Stimulated activated CD8-positive, alpha-beta memory T cell treated with anti-CD3 and anti-CD28 coated beads, Interleukin-2, amount 100 ng/mL, for 1 hour (primary cell): ENCODE measurements around the gene HMGCS1.
"Not testable (repeated sequence)": the region's sequence is repeated elsewhere in the genome, so short reads cannot be mapped to it uniquely, and the experiment has no call there.

Experiments
- DNase-seq, 2 donors: peaks; one replicate each; pipeline ENCODE4 v3.0.0-alpha.2; 2020; ENCODE audit warnings: low read depth in 2 of 2

Gene HMGCS1

DNA sequence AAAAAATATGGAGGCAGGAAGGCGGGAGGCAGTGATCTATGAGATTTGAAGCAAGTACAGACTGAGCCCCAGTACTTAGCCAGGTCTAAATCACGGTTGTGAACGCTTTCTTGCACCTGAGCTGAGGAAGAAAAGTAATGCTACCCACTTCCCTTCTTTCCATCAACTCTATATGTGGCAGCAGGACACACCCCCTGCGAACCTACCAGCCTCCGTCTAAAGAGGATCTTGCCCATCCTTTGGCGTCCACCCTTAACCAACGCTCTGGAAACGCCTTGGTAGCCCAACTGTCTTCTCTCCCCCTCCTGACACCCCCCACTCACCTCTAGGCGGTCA is 545 bp downstream of the HMGCS1 start:
- DNase-seq: no peak

DNA sequence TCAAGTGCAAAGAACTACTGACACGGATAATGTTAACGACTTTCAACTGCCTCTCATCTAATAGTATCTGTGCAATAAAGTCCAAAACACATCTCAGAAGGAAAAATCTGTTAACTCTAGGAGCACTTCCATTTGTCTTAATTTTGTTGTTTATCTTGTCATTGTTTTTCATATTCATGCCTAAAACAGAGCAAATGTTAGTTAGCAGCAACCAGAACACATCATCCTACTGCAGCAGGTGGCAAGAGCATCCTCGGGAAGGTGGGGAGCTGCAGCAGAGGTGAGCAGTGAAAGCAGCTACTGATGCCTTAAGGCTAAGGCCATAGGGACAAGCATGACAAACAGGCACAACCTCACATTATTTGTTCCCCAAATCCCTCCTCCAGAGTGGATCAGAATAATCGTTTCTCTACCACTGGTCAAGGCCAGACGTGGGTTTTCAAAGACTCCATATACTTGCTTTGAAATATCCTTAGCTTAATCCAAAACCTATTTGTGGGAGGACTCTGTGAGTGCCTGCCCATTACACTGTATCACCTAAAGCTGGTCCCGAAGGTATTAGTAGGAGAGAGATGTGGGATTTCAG is 1.0 kb downstream of the HMGCS1 start:
- DNase-seq: no peak

DNA sequence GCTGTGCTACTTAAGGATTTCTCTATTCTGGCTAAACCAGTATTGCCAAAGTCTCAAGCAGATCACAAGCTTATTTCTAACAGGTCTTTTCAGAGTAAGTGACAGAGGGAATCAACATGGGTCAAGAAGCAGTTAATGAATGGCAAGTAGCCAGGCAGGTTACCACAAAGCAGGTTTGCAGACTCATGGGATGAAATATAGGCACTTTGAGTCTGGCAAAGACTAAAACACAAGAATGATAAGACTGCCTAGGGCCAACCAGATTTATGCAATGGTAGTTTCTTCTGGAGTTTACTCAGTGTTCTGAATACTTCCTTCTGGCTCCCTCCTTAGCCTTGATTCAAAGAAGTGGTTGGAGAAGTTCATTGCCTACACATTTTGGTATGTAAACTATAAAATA is 3.6 kb downstream of the HMGCS1 start:
- DNase-seq: no peak

DNA sequence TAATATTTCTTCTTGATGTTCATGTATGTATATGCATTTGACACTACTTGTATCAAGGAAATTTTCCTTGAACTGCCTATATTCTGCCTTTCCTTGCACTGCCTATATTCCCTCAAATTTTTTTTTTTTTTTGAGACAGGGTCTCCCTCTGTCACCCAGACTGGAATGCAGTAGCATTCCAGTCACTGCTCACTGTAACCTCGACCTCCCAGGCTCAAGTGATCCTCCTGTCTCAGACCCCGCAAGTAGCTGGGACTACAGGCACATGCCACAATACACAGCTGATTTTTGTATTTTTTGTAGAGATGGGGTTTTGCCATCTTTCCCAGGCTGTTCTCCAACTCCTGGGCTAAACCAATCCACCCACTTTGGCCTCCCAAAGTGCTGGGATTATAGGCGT is 4.1 kb downstream of the HMGCS1 start:
- DNase-seq: no peak

DNA sequence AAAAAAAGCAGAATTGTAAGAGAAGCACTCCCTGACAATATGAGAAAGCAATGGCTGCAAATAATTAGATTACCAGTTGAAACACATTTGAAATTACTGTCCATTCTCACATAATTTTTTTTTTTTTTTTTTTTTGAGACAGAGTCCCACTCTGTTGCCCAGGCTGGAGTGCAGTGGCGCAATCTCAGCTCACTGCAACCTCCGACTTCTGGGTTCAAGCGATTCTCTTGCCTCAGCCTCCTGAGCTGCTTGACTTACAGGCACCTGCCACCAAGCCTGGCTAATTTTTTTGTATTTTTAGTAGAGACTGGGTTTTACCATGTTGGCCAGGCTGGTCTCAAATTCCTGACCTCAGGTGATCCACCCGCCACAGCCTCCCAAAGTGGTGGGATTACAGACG is 6.3 kb downstream of the HMGCS1 start:
- not testable (repeated sequence) for DNase-seq

DNA sequence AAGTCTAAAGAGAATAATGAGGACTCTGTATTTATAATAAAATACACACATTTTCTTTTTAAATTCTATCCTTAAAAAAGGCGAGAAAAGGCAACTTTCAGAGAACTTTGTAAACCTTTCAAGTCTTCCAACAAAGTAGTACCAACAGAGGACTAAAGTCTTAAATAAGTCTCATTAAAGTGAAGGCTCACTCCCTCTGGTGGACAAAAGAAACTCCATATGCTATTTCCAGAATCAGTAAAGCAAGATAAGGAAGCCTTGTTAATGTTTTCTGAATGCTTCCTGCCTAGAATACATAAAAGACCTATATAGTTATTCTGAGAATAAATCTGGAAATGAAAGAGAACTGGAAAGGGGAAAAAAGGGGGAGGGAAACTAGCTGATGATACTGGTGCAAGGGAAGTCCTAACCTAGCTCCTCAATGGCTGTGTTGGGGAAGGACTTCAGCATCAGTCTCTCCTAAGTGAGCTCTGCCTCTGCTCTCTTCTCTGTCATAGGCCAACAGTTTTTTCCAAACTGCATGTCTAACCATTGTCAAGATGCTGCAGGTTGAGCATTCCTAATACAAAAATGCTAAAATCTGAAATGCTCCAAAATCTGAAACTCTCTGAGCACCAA is 7.2 kb downstream of the HMGCS1 start:
- no peak for DNase-seq

DNA sequence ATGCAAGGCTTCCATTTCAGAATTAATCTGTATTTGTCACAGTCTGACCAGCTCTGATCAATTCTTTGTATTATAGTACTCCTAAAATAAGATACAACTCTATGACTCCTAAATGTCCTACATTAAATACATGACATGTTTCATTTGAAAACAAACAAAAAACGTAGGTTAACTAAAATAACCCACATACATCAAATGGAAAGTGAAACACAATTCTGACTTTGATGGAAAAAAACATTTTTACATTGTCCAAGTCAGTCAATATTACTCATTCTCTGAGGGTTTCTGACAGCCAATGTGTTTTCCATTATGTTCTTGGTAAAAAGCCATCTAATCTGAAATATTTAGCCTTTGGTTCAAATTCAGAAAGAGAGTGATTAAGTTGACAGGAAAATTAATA is 8.7 kb downstream of the HMGCS1 start:
- DNase-seq: no peak

DNA sequence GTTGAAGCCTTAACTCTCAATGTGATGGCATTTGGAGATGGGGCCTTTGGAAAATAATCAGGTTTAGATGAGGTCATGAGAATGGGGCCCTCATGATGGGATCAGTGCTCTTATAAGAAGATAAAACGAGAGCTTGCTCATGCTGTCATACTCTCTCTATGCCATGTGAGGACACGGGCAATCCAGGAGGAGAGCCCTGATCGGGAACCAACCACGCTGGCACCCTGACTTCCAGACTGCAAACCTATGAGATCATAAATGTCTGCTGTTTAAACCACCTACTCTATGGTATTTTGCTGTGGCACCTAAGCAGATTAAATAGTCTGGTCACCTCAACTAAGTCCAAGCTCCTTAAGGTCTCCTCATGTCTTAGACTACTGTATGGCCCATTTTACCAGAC is 10.0 kb downstream of the HMGCS1 start:
- DNase-seq: no peak

DNA sequence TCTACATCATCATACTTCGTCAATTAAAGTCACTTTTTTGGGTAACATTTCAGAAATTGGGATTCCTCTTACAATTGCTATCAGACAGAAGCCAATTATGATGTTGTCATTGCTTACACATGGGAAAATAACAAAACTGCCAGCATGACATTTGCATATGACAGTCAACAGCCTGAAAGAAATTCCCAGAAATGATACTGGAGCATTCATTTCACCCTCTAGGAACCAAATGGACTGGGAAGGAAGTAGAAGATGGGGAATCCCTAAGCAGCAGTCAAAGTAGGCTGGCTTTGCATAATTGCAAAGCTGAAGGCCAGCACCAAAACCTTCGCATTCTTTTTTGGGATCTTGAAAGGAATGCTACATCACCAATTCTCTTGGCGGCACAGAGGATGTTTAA is 10.7 kb downstream of the HMGCS1 start:
- DNase-seq: no peak

DNA sequence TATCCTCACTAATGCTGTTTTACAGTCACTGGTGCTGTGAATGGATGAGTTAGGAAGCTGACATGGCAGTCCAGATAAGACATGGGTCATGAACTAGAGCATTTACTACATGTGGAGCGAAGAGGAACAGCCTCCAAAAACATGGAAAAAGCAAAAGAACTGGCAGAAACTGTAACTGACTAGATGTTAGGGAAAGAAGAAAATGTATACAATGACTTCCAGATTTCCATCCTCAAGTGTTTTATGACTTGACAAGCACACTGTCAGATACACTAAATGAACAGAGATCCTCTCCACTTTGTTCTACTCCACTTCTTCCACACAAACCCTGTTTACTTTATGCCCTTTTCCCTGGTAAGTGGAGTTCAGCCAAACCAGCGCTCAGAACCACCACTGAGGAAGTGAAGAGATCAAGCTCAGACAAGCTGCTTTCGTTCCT is 11.5 kb downstream of the HMGCS1 start:
- no peak for DNase-seq

DNA sequence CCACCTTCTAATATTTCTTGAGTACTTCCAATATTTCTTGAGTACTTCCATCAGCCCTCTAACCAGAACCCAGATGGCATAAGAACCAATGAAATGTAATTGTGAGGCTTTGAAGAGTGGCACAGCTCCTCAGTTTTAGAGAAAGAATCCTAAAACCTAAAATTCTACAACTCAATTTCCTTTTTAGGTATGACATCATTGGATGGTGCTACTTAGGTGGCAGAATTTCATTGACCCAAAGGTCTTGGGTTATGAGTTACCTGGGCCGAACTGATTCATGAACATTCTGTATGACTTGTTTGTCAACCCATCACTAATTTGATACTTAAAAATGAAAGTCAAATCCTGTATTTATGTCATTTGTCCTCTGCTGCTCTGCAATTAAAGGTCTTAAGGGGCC is 13.1 kb downstream of the HMGCS1 start:
- DNase-seq: no peak

DNA sequence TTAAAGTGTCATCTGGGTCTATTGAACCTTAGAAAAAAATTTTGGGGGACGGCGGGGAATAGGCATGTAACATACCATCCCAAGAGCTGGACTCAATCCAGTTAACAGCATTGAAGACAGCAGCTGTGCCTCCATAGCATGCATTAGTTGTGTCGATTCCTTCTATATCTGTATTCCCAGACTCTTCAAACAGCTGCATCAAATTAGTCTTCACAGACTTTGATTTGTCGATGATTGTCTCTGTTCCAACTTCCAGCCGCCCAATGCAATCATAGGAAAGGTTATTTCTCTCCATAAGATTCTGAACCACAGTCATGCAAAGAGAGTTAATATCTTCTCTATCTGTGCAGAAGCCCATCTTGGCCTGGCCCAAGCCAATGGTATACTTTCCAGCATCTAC is 14.8 kb downstream of the HMGCS1 start:
- no peak for DNase-seq

DNA sequence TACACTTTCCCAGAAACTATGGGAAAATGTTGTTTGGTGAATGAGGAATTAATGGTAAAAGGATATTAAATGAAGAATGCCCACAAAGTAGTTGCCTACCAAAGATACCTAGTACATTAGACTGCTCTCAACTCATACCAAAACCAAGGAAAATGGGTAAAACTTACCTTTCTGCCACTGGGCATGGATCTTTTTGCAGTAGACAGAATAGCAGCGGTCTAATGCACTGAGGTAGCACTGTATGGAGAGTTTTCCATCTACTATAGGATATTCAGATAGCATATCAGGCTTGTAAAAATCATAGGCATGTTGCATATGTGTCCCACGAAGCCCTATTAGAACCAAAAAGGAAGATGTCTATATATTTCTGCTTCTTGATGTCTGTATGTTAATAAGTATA is 16.4 kb downstream of the HMGCS1 start:
- DNase-seq: no peak

DNA sequence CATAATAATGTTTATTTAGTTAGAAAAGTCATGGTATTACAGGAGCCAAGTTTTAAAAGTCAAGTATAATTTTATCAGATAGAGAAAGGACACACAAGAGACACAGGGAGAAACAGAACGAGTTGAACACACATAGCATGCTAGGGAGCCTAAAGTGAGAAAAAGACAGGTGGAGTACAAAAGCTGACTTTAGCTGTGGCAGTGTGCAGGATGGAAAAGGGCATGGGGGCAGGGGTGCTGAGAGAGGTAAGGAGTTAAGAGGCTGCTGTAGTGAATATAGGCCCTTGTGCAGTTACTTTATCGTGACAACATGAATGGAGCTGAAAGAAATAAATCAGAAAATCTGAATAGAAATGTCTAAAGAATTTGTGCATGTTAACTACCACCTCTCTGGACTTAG is 18.0 kb downstream of the HMGCS1 start:
- no peak for DNase-seq

DNA sequence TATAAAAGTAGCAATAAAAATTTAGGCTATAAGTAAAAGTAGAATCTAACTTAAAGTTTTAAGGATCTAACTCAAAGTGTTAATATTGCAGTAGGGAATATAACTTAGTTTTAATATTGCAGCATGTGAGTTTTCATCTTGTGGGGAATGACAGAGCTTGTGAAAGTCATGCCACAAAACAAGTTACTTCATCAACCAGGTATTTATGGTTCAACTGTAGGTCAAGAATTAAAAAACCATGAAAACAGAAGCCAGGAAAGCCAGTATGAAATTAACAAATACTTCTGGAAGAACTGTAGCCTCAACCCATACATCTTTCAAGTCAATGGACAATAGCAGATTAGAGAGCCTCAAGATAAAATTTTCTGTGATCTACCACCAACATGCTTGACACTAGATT is 19.0 kb downstream of the HMGCS1 start:
- DNase-seq: no peak

DNA sequence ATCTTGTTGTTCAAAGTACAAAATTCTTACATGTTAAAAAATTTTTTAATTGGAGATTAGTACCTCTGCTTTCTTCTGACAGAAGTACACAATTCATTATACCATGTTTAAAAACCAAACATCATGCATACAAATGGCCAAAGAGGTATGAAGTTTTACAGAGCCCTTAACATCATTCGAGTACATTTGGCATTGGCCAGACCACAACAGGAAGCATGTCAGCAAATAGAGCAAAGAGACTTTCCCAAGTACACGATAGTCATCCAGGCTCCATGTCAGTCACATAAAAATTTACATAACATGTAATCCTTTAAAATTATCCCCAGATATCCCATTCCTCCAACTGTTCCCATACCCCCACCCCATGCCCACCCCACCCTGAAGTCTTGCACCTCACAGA is 22.5 kb downstream of the HMGCS1 start:
- no peak for DNase-seq

DNA sequence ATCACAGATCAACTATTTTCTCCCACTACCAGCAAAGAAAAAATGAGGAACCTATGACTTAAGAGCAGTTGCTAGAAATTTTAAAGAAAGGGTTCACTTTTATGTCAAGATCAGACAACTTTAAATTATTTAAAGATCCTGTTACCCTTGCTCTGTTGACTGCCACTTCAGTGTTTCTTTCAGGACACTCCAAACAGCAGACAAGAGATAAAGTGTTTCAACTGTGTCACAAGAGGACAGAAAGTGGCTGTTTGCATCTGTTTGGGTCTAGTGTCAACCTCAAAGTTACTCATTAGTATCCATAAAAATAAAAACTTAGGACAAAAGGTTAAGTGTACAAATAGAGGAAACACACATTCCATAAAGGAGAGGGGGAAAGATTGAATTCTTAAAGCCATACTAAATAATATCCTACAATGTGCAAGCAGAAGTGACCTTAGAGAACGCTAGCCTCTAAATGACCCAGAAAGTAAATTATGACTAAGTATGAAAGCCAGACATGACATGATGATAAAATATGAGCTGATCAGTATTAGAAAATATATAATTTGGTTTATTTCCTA is 24.9 kb downstream of the HMGCS1 start:
- DNase-seq: no peak

DNA sequence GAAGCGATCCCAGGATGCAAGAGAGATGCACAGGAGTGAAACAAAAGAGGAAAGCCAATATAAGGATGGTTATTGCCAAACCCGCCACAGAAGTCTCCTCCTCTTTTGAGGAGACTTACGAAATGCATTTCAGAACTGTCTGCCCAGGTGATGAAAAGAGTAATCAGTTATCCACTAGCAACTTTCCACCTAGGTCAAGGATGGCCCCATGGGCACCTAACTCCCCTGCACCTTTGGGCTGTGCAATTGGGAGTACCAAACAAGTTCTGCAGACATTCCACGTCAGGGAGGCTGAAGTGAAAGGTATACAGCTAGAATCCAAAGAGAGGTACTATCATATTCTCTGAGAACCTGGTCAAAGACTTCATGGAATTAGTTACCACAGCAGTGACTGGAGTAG is 25.7 kb downstream of the HMGCS1 start:
- no peak for DNase-seq

DNA sequence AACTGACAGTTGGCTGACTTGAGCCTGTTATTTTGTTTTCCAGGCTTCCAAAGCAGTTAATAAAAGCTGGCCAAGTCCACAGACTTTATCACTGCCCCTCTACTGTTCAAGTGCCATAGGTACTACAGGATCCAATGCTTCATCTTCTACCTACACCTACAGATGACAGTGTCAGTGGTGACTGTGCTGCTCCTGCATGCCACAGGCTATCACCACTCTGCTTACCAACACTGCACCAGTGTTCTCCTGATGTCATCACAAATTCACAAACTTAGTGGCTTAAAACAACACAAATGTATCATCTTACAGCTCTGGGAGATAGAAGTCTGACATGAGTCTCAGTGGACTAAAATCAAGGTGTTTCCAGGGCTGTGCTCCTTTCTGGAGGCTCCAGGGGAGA is 26.6 kb downstream of the HMGCS1 start:
- DNase-seq: no peak

DNA sequence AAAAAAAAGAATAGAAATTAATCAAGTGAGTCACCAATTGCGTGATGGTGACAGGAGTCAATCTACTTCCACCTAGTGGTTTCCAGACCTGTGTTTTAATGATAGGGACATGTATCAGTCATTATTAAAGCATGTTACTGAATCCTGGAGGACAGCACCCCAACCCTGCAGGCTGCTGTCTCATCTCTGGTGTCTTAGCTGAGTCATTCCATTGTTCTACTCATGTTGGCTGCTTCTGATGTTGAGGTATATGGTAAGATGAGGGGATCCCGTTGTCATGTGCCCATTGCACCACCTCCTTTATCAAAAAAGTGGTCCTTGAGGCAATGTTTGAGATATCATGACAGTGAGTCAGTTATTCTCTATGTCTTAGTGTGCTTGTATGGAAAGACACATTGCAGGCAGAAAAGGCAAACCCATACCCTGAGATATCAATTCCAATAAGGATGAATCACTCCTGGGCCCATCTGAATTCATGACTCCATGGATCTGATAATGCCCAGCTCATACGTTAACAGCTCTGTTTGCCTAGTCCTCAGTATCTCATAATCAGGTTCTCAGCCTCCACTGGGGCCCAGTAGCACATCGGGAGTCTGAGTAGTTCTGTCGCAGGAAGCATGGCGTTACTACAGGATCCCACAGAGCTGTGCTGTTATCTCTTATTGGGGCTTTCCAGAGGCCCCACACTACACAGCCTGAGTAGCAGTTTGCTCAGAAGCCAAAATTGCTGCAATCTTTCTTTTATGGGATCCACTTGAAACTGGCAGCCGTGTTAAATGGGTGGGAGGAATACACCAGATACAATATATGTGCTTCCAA is 31.2 kb downstream of the HMGCS1 start:
- DNase-seq: no peak

DNA sequence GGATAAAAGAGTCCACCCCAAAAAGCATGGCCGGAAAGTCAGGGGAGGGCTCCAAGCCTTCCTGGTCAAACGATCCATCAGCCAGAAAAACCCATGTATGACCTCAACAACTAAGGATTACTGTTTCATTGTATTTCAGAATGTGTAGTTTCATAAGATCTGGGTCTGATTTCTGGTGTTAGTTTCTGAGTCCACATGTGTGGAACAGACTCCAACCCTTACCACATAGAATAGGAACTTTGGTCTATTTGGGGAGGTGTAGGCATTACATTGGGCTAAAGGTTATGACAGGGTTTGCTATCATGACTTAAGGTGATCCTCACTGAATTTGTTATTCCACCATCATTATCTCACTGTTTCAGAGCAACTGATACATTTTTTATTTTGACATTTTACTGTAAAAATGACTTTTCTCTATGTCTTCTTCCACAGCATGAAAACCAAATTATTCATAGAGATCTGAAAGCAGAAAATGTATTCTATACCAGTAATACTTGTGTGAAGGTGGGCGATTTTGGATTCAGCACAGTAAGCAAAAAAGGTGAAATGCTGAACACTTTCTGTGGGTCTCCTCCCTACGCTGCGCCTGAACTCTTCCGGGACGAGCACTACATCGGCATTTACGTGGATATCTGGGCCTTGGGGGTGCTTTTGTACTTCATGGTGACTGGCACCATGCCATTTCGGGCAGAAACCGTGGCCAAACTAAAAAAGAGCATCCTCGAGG is 33.5 kb downstream of the HMGCS1 start:
- DNase-seq: no peak

DNA sequence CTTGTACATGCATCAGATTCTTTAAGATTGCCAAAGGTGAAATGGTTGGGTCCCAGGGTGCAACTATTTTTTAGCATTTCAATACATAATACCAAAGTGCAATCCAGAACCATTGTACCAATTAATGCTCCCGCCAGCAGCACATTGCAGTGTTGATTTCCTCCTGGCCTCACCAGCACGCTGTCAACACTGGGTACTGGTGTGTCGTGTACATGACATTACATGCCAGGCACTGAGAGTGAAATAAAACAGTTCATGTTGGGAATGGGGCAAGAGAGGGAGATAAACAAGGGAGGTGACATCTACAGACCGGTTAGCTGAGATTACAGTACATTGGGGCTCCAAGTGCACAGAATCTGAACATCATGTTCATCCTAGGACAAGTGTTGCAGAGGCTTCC is 37.8 kb downstream of the HMGCS1 start:
- DNase-seq: no peak
